GM20431 (cell line): ENCODE results near the gene SOCS4.
"Not testable (repeated sequence)": the region's sequence is repeated elsewhere in the genome, so short reads cannot be mapped to it uniquely, and the experiment has no call there.

Experiments
- in situ Hi-C: fragments of 300-500 bp; cut with MseI, MboI; formaldehyde crosslinking; loops from one replicate; pipeline ENCODE4 v1.15.0; 2020; ENCODE audit warnings: low sequenced_read_pairs; ENCODE audit not compliant: unreplicated experiment

Gene SOCS4

GRCh38 chr14:55026793-55027561, at the start of gene SOCS4, which contains the start of gene WDHD1:
Gene SOCS4 (plus strand): TSS chr14:55027236. CDS start chr14:55043042, 15,806 bp downstream.
Gene WDHD1 (minus strand): TSS chr14:55027099. CDS start chr14:55026787, 312 bp downstream.
- in situ Hi-C loops, result no loop called here

GRCh38 chr14:54979039-54979438, 48.0 kb upstream of the SOCS4 start:
- in situ Hi-C loops, result no loop called here

GRCh38 chr14:54981698-54982097, 45.3 kb upstream of the SOCS4 start:
- in situ Hi-C loops, result no loop called here

- in situ Hi-C loops, result no loop called here
Measured at GRCh38 chr14:54985156-54985555, 41.9 kb upstream of the SOCS4 start.

GRCh38 chr14:55000381-55000780, 26.7 kb upstream of the SOCS4 start:
- in situ Hi-C loops, result no loop called here

- in situ Hi-C loops, result no loop called here
Measured at GRCh38 chr14:55005071-55005470, 22.0 kb upstream of the SOCS4 start.

- in situ Hi-C loops, result no loop called here
Measured at GRCh38 chr14:55015006-55015405, 12.0 kb upstream of the SOCS4 start.

GRCh38 chr14:55019968-55020554, 7.0 kb upstream of the SOCS4 start:
- in situ Hi-C loops, result no loop called here

- in situ Hi-C loops, result not testable (repeated sequence)
Measured at GRCh38 chr14:55024365-55024764, 2.7 kb upstream of the SOCS4 start.

GRCh38 chr14:55025948-55026347, 1.1 kb upstream of the SOCS4 start:
- in situ Hi-C loops, result no loop called here

GRCh38 chr14:55026441-55026792, 619 bp upstream of the SOCS4 start:
- in situ Hi-C loops, result no loop called here

- in situ Hi-C loops, result no loop called here
Measured at GRCh38 chr14:55028066-55028465, 1.0 kb downstream of the SOCS4 start.

GRCh38 chr14:55028476-55028875, 1.4 kb downstream of the SOCS4 start:
- in situ Hi-C loops, result no loop called here

GRCh38 chr14:55031190-55031589, 4.2 kb downstream of the SOCS4 start:
- in situ Hi-C loops, result no loop called here

- in situ Hi-C loops, result not testable (repeated sequence)
Measured at GRCh38 chr14:55037995-55038394, 11.0 kb downstream of the SOCS4 start.

- in situ Hi-C loops, result no loop called here
Measured at GRCh38 chr14:55038708-55039107, 11.7 kb downstream of the SOCS4 start.

GRCh38 chr14:55043528-55043927, 16.5 kb downstream of the SOCS4 start:
- in situ Hi-C loops, result no loop called here

- in situ Hi-C loops, result no loop called here
Measured at GRCh38 chr14:55045087-55045486, 18.1 kb downstream of the SOCS4 start.

GRCh38 chr14:55047301-55048053, 20.4 kb downstream of the SOCS4 start:
- in situ Hi-C loops, result no loop called here

GRCh38 chr14:55048900-55049436, 21.9 kb downstream of the SOCS4 start:
- in situ Hi-C loops, result no loop called here

GRCh38 chr14:55051165-55051422, 24.1 kb downstream of the SOCS4 start:
- in situ Hi-C loops, result no loop called here
